ENCODE data around the gene RAB3IL1. TPM values are rescaled to one million over a fixed set of nuclear protein-coding genes. Genes with fewer than 3 reads are reported as not detected.
"Not testable (repeated sequence)": the region's sequence is repeated elsewhere in the genome, so short reads cannot be mapped to it uniquely, and the experiment has no call there.

The RAB3IL1 gene, protein sequence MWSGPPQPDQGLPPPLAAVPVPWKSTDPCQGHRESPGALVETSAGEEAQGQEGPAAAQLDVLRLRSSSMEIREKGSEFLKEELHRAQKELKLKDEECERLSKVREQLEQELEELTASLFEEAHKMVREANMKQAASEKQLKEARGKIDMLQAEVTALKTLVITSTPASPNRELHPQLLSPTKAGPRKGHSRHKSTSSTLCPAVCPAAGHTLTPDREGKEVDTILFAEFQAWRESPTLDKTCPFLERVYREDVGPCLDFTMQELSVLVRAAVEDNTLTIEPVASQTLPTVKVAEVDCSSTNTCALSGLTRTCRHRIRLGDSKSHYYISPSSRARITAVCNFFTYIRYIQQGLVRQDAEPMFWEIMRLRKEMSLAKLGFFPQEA
- polyA plus RNA-seq: 10 to 100 TPM in 2 of 3 donors, 1 to 10 TPM in 1; 4.0 to 44.5 (median 16.4) TPM

DNA sequence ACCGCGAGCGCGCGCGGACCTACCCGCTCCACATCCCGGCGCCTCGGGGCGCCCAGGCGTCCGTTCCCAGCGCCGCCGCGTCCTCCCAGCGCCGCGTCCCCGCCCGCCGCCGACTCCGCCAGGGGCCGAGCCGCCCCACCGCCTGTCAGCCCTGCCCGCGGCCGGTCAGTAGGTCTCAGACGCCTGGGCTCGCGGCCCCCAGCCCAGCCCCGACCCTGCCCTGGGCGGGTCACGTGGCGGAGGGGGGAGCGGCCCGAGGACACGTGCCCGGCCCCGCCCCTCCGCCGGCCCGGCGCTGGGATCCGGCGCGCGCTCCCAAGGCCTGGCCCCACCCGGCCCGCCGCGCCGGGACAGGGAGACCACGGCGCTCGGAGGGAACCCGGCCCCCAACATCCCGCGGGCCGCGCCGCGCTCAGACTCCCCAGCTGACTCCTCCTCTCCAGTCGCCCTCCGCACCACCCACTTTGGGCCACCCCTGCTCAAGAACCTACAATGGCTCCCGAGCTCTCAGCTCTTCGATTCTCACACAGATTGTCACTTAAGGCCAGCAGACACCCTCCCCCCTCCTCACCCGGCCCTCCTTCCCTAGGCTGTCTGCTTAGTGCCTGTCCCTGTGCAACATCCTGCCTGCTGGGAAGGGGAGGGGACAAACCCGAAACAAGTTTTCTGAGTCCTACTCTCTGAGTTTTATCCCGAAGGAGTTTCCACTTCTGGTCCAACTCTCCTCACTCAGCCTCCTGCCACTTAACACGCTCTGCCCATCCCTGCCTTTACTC is at the start of gene RAB3IL1:
TSS of gene RAB3IL1 (minus strand) at position 233 of the 776 bp plus-strand sequence. CDS start at position 34, 199 bp downstream.
- 2 to 3% (median 2%) methylated on average over 32 to 74 of the region's 74 CpGs for WGBS, 3 donors
- H3K27ac ChIP-seq (ENCODE audit: low read depth, low read length): no peak within 1 kb of the TSS

DNA sequence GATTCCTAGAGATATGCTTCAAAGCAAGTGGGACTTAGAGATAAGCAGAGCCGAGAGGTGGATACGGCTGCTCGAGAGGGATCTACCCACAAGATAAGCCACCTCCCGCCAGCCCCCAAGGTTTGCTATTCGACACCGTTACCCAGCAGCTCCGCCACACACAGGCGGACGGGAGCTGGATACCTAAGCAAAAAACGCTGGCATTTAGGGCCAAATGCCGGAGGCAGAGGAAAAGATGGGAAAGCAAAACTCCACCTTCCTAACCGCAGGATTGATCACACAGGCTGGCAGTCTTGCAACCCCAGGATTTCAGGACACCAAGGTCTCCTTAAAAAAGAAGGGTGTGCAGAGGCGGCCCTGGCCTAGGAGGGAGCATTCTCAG is 49.4 kb upstream of the RAB3IL1 start:
- peak overlapping the region; percentile 35 for H3K27ac ChIP-seq (ENCODE audit: low read depth, low read length)
- 0 to 1% (median 0%) methylated on average over 13 of the region's 13 CpGs for WGBS, 3 donors

DNA sequence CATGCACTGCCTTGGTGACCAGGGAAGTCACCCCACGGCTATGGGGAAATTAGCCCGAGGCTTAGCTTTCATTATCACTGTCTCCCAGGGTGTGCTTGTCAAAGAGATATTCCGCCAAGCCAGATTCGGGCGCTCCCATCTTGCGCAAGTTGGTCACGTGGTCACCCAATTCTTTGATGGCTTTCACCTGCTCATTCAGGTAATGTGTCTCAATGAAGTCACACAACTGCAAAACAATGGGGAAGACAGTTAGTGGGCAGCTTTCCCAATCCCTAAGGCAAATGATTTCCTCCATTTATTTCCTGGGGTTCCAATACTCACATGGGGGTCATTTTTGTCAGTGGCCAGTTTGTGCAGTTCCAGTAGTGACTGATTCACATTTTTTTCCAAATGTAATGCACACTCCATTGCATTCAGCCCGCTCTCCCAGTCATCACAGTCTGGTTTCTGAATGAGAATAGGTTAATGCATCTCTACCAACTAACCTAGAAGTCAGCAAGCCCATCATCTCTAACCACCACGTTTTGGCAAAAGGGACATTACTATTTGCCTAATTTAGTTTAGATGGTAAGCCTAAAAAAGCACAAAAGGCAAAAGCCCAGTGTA is 47.4 kb upstream of the RAB3IL1 start:
- H3K27ac ChIP-seq (ENCODE audit: low read depth, low read length): not testable (repeated sequence)
- WGBS, 3 donors: 37 to 58% (median 43%) methylated on average over 9 of the region's 9 CpGs

DNA sequence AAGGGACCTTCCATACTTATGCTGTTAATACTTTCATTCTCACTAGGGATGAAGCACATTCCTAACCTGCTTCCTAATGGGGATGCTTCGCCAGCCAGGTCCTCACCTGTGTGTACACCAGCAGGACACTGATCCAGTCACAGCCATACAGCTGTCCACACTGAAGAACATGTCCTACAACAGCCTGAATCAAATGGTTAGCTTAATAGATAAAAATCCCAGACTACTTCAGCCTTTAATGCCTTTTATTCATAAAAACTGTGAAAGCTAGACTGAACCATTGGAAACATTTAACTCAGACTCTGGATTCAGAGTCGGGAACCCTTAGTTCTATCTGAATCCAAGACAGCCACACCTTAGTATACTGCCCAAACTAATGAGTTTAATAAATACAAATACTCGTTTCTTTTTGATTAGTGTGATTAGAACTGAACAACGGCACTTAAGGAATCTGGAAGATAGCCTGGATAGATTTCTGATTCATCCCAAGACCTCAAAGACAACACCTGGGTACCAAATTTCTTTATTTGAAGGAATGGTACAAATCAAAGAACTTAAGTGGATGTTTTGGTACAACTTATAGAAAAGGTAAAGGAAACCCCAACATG is 46.8 kb upstream of the RAB3IL1 start:
- H3K27ac ChIP-seq (ENCODE audit: low read depth, low read length): no peak overlapping the region
- WGBS, 3 donors: 62 to 79% (median 71%) methylated on average over 4 of the region's 4 CpGs

DNA sequence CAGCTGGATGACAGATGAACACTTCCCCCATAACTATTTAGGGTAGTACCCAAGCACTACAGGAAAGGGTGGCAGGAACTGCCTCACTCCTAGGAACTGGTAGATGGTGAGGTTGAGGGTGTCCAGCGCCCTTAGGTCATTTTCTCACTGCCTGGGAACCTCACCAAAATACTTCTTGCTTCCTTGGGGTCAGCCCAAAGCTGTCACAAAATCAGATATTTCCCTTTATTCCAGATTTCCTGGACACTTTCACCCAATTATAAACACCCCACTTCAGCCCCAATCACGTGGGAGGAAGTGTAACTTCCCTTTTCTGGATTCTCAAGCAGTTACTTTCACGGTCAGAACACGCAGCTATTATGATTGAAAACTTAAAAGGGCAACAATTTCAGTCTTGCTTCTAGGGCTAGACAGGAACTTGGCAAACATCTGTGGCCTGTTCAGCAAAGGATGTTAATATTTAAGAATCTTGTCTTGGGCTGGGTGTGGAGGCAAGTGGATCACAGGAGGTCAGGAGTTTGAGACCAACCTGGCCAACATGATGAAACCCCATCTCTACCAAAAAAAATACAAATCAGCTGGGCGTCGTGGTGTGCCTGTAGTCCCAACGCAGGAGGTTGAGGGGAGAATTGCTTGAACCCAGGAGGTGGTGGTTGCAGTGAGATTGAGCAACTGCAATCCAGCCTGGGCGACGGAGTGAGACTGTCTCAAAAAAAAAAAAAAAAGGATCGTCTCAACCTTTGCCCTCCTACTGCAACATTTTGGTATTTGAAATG is 46.1 kb upstream of the RAB3IL1 start:
- WGBS, 3 donors: 24 to 51% (median 28%) methylated on average over 10 of the region's 10 CpGs
- no peak overlapping the region for H3K27ac ChIP-seq (ENCODE audit: low read depth, low read length)

GRCh38 chr11:61963016-61963281 is 45.6 kb upstream of the RAB3IL1 start:
- 88 to 92% (median 89%) methylated on average over 3 of the region's 3 CpGs for WGBS, 3 donors
- no peak overlapping the region for H3K27ac ChIP-seq (ENCODE audit: low read depth, low read length)

DNA sequence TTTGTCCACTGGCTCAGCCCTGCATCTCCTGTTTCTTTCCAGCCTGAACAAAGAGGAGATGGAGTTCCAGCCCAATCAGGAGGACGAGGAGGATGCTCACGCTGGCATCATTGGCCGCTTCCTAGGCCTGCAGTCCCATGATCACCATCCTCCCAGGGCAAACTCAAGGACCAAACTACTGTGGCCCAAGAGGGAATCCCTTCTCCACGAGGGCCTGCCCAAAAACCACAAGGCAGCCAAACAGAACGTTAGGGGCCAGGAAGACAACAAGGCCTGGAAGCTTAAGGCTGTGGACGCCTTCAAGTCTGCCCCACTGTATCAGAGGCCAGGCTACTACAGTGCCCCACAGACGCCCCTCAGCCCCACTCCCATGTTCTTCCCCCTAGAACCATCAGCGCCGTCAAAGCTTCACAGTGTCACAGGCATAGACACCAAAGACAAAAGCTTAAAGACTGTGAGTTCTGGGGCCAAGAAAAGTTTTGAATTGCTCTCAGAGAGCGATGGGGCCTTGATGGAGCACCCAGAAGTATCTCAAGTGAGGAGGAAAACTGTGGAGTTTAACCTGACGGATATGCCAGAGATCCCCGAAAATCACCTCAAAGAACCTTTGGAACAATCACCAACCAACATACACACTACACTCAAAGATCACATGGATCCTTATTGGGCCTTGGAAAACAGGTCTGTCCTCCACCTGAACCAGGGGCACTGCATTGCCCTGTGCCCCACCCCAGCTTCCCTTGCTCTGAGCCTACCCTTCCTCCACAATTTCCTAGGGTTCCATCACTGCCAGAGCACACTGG is 45.0 kb upstream of the RAB3IL1 start:
- WGBS, 3 donors: 84 to 91% (median 84%) methylated on average over 12 of the region's 12 CpGs
- peak overlapping the region; percentile 19 for H3K27ac ChIP-seq (ENCODE audit: low read depth, low read length)

DNA sequence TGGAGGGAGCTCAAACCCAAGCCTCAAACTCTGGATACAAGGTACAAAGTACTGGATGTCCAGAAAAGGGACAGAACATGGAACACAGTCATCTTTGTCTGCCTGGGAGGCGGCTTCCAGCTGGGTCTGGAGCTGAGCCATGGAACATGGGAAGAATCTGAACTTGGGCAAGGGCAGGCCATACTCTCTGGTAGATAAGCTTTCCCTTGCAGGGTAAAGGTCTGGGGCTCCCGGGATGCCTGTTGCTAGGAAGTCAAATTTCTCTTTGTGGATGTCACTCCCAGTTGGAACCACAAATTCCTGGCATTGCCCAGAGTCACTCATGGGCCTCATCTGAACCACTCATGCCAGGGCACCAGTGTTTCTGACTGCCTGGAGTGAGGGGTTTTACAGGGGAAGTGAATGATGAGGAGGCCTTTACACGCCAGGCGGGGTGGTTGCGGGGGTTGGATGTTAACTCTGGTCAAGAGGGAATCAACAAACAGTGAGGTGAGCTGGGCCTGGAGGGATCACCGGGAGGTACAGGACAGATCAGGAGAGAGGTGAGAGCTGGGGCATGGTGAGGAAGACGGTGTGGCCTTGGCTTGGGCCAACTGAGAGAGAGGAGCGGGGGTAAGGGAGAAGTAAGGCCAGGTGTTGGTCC is 44.3 kb upstream of the RAB3IL1 start:
- H3K27ac ChIP-seq (ENCODE audit: low read depth, low read length): peak overlapping the region; percentile 19
- 70 to 88% (median 80%) methylated on average over 8 of the region's 8 CpGs for WGBS, 3 donors

DNA sequence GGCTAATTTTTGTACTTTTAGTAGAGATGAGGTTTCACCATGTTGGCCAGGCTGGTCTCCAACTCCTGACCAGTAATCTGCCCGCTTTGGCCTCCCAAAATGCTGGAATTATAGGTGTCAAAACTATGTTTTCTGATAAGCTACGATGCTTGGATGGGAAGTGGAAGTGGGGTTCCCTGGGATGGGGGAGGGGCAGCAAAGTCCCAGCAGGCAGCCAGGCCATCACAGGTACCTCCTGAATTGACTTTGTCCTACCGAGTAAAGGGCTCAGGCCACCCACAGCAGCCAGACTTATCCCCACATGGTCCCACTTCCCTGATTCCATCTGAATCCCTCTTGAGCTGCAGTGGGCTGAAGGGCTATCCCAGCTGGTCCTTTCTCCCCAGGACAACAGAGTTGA is 43.2 kb upstream of the RAB3IL1 start:
- WGBS, 3 donors: 69 to 84% (median 83%) methylated on average over 3 of the region's 3 CpGs
- no peak overlapping the region for H3K27ac ChIP-seq (ENCODE audit: low read depth, low read length)

- WGBS, 3 donors: 91 to 94% (median 94%) methylated on average over 6 of the region's 6 CpGs
- no peak overlapping the region for H3K27ac ChIP-seq (ENCODE audit: low read depth, low read length)
These were observed 42.3 kb upstream of the RAB3IL1 start for GRCh38 chr11:61959678-61960077.

DNA sequence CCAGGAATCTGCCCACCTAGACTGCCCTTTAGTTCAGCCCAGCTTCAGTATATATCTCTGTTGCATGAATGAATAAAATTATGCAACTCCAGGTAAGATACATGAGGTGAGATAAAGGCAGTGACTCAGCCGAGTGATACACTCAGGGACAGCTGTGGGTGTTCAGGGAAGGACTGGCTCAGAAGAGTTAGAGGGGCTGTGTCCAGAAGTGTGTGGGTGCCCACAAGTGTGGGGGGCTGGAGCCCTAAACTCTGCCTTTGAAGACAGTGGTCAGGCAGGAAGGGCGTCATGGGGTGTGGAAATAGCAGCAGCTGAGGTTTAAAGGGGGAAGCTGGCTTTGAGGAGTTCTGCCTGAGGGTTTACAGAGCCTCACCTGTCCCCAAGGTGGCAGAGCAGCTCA is 41.7 kb upstream of the RAB3IL1 start:
- no peak overlapping the region for H3K27ac ChIP-seq (ENCODE audit: low read depth, low read length)
- 33 to 62% (median 42%) methylated on average over 2 of the region's 2 CpGs for WGBS, 3 donors

- 60 to 86% (median 68%) methylated on average over 3 of the region's 3 CpGs for WGBS, 3 donors
- no peak overlapping the region for H3K27ac ChIP-seq (ENCODE audit: low read depth, low read length)
These were observed 41.2 kb upstream of the RAB3IL1 start for GRCh38 chr11:61958590-61958989.

GRCh38 chr11:61957021-61957770 is 39.8 kb upstream of the RAB3IL1 start:
- WGBS, 3 donors: 88 to 92% (median 91%) methylated on average over 7 of the region's 7 CpGs
- no peak overlapping the region for H3K27ac ChIP-seq (ENCODE audit: low read depth, low read length)

- 93 to 96% (median 94%) methylated on average over 20 of the region's 20 CpGs for WGBS, 3 donors
- peak overlapping the region; percentile 85 for H3K27ac ChIP-seq (ENCODE audit: low read depth, low read length)
These were observed 39.0 kb upstream of the RAB3IL1 start for GRCh38 chr11:61956191-61957020.

GRCh38 chr11:61955422-61956135 is 38.2 kb upstream of the RAB3IL1 start:
- 8 to 10% (median 8%) methylated on average over 49 to 56 of the region's 56 CpGs for WGBS, 3 donors
- H3K27ac ChIP-seq (ENCODE audit: low read depth, low read length): peak overlapping the region; percentile 85

Data from adipose tissue (tissue), 3 donors.